Natural killer cell (primary cell): ENCODE measurements around the gene DACT3. TPM values are rescaled to one million over a fixed set of nuclear protein-coding genes. Genes with fewer than 3 reads are reported as not detected.

Experiments used
- ATAC-seq, 3 donors: fragments of 150-1000 bp in 2 of 3; fragments of 200-7000 bp in 1 of 3; cut with Tn5 transposase; 1 replicate in 1 of 3; 2 replicates in 2 of 3; pipeline ENCODE4 v1.10.0; 2021; ENCODE audit warnings: mild to moderate bottlenecking in 2 of 3, moderate library complexity in 2 of 3
- DNase-seq, 2 donors: peaks; one replicate each; pipeline versions ENCODE4 v3.0.0 to v3.0.0-alpha.2; 2013 to 2021; ENCODE audit warnings: mixed read lengths in 1 of 2
- H3K27ac ChIP-seq: one replicate; pipeline ENCODE4 v1.5.1; 2013; ENCODE audit warnings: mild to moderate bottlenecking, low read length
- H3K27me3 ChIP-seq: one replicate; pipeline ENCODE4 v1.6.1; 2013; ENCODE audit warnings: low read length; ENCODE audit not compliant: control insufficient read depth, insufficient read depth
- H3K36me3 ChIP-seq: one replicate; pipeline ENCODE4 v1.6.1; 2013; ENCODE audit warnings: low read length; ENCODE audit not compliant: control insufficient read depth, insufficient read depth
- H3K4me1 ChIP-seq: one replicate; pipeline ENCODE4 v1.6.1; 2013; ENCODE audit warnings: low read length; ENCODE audit not compliant: control insufficient read depth, insufficient read depth
- H3K4me3 ChIP-seq: one replicate; pipeline ENCODE4 v1.5.1; 2013; ENCODE audit warnings: low read length
- H3K9me3 ChIP-seq: one replicate; pipeline ENCODE4 v1.6.1; 2013; ENCODE audit warnings: low read length; ENCODE audit not compliant: control insufficient read depth, insufficient read depth
- H3K27ac Mint-ChIP-seq, 2 donors: one replicate each; pipeline ENCODE4 v1.8.0; 2022; ENCODE audit warnings: mild to moderate bottlenecking in 2 of 2, mixed read lengths in 2 of 2, moderate library complexity in 1 of 2
- H3K27me3 Mint-ChIP-seq, 2 donors: one replicate each; pipeline ENCODE4 v1.8.0; 2022; ENCODE audit warnings: low read depth in 2 of 2, mixed read lengths in 2 of 2
- H3K36me3 Mint-ChIP-seq: one replicate; pipeline ENCODE4 v1.8.0; 2022; ENCODE audit warnings: mixed read lengths
- H3K4me1 Mint-ChIP-seq, 2 donors: one replicate each; pipeline ENCODE4 v1.8.0; 2022; ENCODE audit warnings: mixed read lengths in 2 of 2
- H3K4me3 Mint-ChIP-seq: one replicate; pipeline ENCODE4 v1.8.0; 2022; ENCODE audit warnings: mild to moderate bottlenecking, moderate library complexity, mixed read lengths
- H3K9me3 Mint-ChIP-seq, 2 donors: one replicate each; pipeline ENCODE4 v1.8.0; 2022; ENCODE audit warnings: mixed read lengths in 2 of 2
- CTCF ChIP-seq: fragments of 200-600 bp; IDR thresholded peaks from one replicate; pipeline ENCODE4 v1.8.0; 2022; ENCODE audit warnings: antibody characterized with exemption
- WGBS: methylation state at CpG from one replicate; pipeline ENCODE4 v1.1.7; 2013; ENCODE audit warnings: missing lambda C conversion rate; ENCODE audit not compliant: insufficient coverage; 5-methylcytosine and 5-hydroxymethylcytosine counted together
- intact Hi-C: fragments of 100-400 bp; cut with micrococcal nuclease; formaldehyde crosslinking; loops from one replicate; pipeline ENCODE4 v1.14.2; 2022
- total RNA-seq, 4 donors: library from RNA; stranded (reverse); fragments of 120-200 nt in 1 of 4; gene quantifications; one replicate each; pipeline versions ENCODE4 v1.2.3 to v1.2.4, GENCODE V29; 2013 to 2022

Gene DACT3
- total RNA-seq, 3 donors from 2014 or later (not counting 1 experiment from before 2014, with no cell fraction given), result 0.14 to 0.20 TPM; not detected in 1

- Mint-ChIP-seq H3K4me3 (no peak overlapping the region), H3K9me3 (no peaks in the 10 kb centered on the region), H3K27me3 (peaks cover 13 to 27% of the 10 kb centered on the region in 2 donors), H3K4me1 (peaks cover 6 to 17% of the 10 kb centered on the region in 2 donors), H3K36me3 (no peaks in the 10 kb centered on the region), H3K27ac (no peak overlapping the region)
- TF ChIP-seq CTCF, result no peak
- Histone ChIP-seq H3K27me3 (no peaks in the 10 kb centered on the region), H3K27ac (peak overlapping the region; percentile 78), H3K4me1 (peaks cover 44% of the 10 kb centered on the region), H3K36me3 (no peaks in the 10 kb centered on the region), H3K4me3 (no peak overlapping the region), H3K9me3 (no peaks in the 10 kb centered on the region)
- 78% methylated on average over 3 of the region's 3 CpGs for whole genome bisulfite sequencing
- DNase-seq (no peak), ATAC-seq (no peak)
- intact Hi-C loops, result no loop called here
These were observed 40.7 kb downstream of the DACT3 start for GRCh38 chr19:46620267-46620666.

GRCh38 chr19:46618670-46619231 lies 42.2 kb downstream of the DACT3 start:
- no peaks in the 10 kb centered on the region for H3K36me3 ChIP-seq
- H3K27me3 ChIP-seq, result no peaks in the 10 kb centered on the region
- Mint-ChIP-seq H3K4me3 (no peak overlapping the region), H3K4me1 (peaks cover 12 to 13% of the 10 kb centered on the region in 2 donors), H3K9me3 (no peaks in the 10 kb centered on the region), H3K36me3 (no peaks in the 10 kb centered on the region), H3K27me3 (peaks cover 7 to 21% of the 10 kb centered on the region in 2 donors), H3K27ac (no peak overlapping the region)
- no peak overlapping the region for H3K4me3 ChIP-seq
- WGBS, result 44% methylated on average over 9 of the region's 9 CpGs
- ATAC-seq (no peak), DNase-seq (peak in 1 of 2 donors; percentile 73)
- intact Hi-C loops, result no loop called here
- H3K27ac ChIP-seq, result peak overlapping the region; percentile 78
- no peaks in the 10 kb centered on the region for H3K9me3 ChIP-seq
- peaks cover 44% of the 10 kb centered on the region for H3K4me1 ChIP-seq
- TF ChIP-seq CTCF, result no peak

GRCh38 chr19:46617601-46618000 lies 43.4 kb downstream of the DACT3 start:
- H3K9me3 Mint-ChIP-seq, result no peaks in the 10 kb centered on the region
- Histone ChIP-seq H3K27ac (peak overlapping the region; percentile 41), H3K4me1 (peaks cover 46% of the 10 kb centered on the region), H3K36me3 (no peaks in the 10 kb centered on the region), H3K27me3 (no peaks in the 10 kb centered on the region), H3K4me3 (no peak overlapping the region), H3K9me3 (no peaks in the 10 kb centered on the region)
- peaks cover 12 to 13% of the 10 kb centered on the region in 2 donors for H3K4me1 Mint-ChIP-seq
- intact Hi-C loops, result no loop called here
- TF ChIP-seq CTCF, result no peak
- peaks cover 7 to 21% of the 10 kb centered on the region in 2 donors for H3K27me3 Mint-ChIP-seq
- peak in 1 of 2 donors; percentile 54 for DNase-seq
- H3K36me3 Mint-ChIP-seq, result no peaks in the 10 kb centered on the region
- no peak overlapping the region for H3K4me3 Mint-ChIP-seq
- no peak overlapping the region for H3K27ac Mint-ChIP-seq
- 89% methylated on average over 5 of the region's 6 CpGs for WGBS
- ATAC-seq, result no peak
